HEK293T (cell line): ENCODE results near the gene SFPQ.

Experiments used
- ARNT ChIP-seq: fragments of 450-650 bp; IDR thresholded peaks from 2 replicates; pipeline ENCODE4 v1.6.1; 2017; ENCODE audit warnings: mild to moderate bottlenecking
- CTBP1 ChIP-seq: fragments of 450-650 bp; IDR thresholded peaks from 2 replicates; pipeline ENCODE4 v1.6.1; 2016; ENCODE audit warnings: borderline replicate concordance
- FOXA1 ChIP-seq: fragments of 450-650 bp; IDR thresholded peaks from 2 replicates; pipeline ENCODE4 v1.6.1; 2016; ENCODE audit warnings: mild to moderate bottlenecking
- FOXK2 ChIP-seq: fragments of 450-650 bp; IDR thresholded peaks from 2 replicates; pipeline ENCODE4 v1.6.1; 2016; ENCODE audit warnings: mild to moderate bottlenecking
- FOXM1 ChIP-seq: fragments of 450-650 bp; IDR thresholded peaks from 2 replicates; pipeline ENCODE4 v1.6.1; 2017; ENCODE audit warnings: mild to moderate bottlenecking, borderline replicate concordance
- LEF1 ChIP-seq: fragments of 450-650 bp; IDR thresholded peaks from 2 replicates; pipeline ENCODE4 v1.6.1; 2017; ENCODE audit warnings: mild to moderate bottlenecking, borderline replicate concordance
- NFRKB ChIP-seq: fragments of 450-650 bp; IDR thresholded peaks from 2 replicates; pipeline ENCODE4 v1.6.1; 2016; ENCODE audit warnings: mild to moderate bottlenecking, moderate library complexity
- PKNOX1 ChIP-seq: fragments of 450-650 bp; IDR thresholded peaks from 2 replicates; pipeline ENCODE4 v1.6.1; 2016
- ZNF384 ChIP-seq: fragments of 450-650 bp; IDR thresholded peaks from 2 replicates; pipeline ENCODE4 v1.6.1; 2016

- no peak for TF ChIP-seq LEF1
- TF ChIP-seq FOXK2 = no peak
- no peak for TF ChIP-seq FOXA1
- no peak for TF ChIP-seq NFRKB
- no peak for TF ChIP-seq CTBP1
- TF ChIP-seq ARNT = no peak
- no peak for TF ChIP-seq PKNOX1
- TF ChIP-seq FOXM1 = no peak
- no peak for TF ChIP-seq ZNF384
Observed at GRCh38 chr1:35201631-35202030, 8.7 kb upstream of the SFPQ start.
